Esophagus squamous epithelium (tissue), 5 donors: Measurements from ENCODE around the gene SGMS1. TPM values are rescaled to one million over a fixed set of nuclear protein-coding genes. Genes with fewer than 3 reads are reported as not detected.

ENCODE experiments used
- DNase-seq: peaks from one replicate; lab custom pipeline; 2025; lab: John Stamatoyannopoulos, UW
- H3K27ac ChIP-seq, 4 donors: fragments of 200-600 bp; sonication (generic); one replicate each; pipeline ENCODE4 v1.5.1; 2016 to 2019; ENCODE audit warnings: mild to moderate bottlenecking in 1 of 4
- H3K27me3 ChIP-seq, 4 donors: fragments of 200-600 bp; sonication (generic); 1 replicate in 3 of 4; 2 replicates in 1 of 4; pipeline versions ENCODE4 v1.5.1 to v1.6.0; 2017 to 2021; ENCODE audit warnings: antibody characterized with exemption in 1 of 4
- H3K36me3 ChIP-seq, 3 donors: fragments of 200-600 bp; sonication (generic); one replicate each; pipeline ENCODE4 v1.5.1; 2016 to 2019
- H3K4me1 ChIP-seq, 3 donors: fragments of 200-600 bp; sonication (generic); one replicate each; pipeline ENCODE4 v1.5.1; 2017 to 2019
- H3K4me3 ChIP-seq, 4 donors: fragments of 200-600 bp; sonication (generic); 1 replicate in 3 of 4; 2 replicates in 1 of 4; pipeline ENCODE4 v1.5.1; 2016 to 2019; ENCODE audit warnings: mild to moderate bottlenecking in 2 of 4, moderate library complexity in 1 of 4
- H3K9me3 ChIP-seq, 3 donors: fragments of 200-600 bp; sonication (generic); one replicate each; pipeline ENCODE4 v1.5.1; 2016 to 2019
- CTCF ChIP-seq, 6 experiments: fragments of 450-650 bp in 4 of 6; fragments of 200-600 bp in 2 of 6; sonication (generic) in 2 of 6; IDR thresholded peaks; one replicate each; pipeline ENCODE4 v1.5.1; 2016 to 2019; ENCODE audit warnings: antibody characterized with exemption in 6 of 6, mild to moderate bottlenecking in 4 of 6, moderate library complexity in 4 of 6
- POLR2A ChIP-seq, 4 donors: fragments of 450-650 bp; IDR thresholded peaks; one replicate each; pipeline ENCODE4 v1.6.1; 2017; ENCODE audit warnings: antibody characterized with exemption in 4 of 4, mild to moderate bottlenecking in 4 of 4, moderate library complexity in 3 of 4
- WGBS, 2 donors: methylation state at CpG; one replicate each; pipeline ENCODE4 v1.1.5; 2018; 5-methylcytosine and 5-hydroxymethylcytosine counted together
- intact Hi-C: fragments of 100-400 bp; cut with DNase I; formaldehyde crosslinking; loops from one replicate; pipeline ENCODE4 v1.15.0; 2022
- total RNA-seq, 4 donors: library from RNA; depleted of rRNA; stranded (reverse); fragments of >200 nt; gene quantifications; one replicate each; pipeline ENCODE4 v1.1.0, GENCODE V29; 2016
- donor health status: DM: yes; HTN: yes; CAD: no.

The SGMS1 gene
- total RNA-seq, 4 donors from 2014 or later, result 39.4 to 64.1 (median 54.9) TPM

GRCh38 chr10:50614444-50615137 is 9.2 kb downstream of the SGMS1 start:
- Histone ChIP-seq H3K27me3 (no peaks in the 10 kb centered on the region), H3K27ac (peak overlapping the region in 1 of 4 donors; percentile 8), H3K4me3 (no peak overlapping the region), H3K9me3 (no peaks in the 10 kb centered on the region), H3K4me1 (peaks cover 0 to 44% (median 19%) of the 10 kb centered on the region in 3 donors), H3K36me3 (no peaks in the 10 kb centered on the region)
- no peak for TF ChIP-seq POLR2A (IDR thresholded peaks at IDR 0.05)
- peak in 5 of 6 experiments; percentile 23 to 67 (median 48) for TF ChIP-seq CTCF (IDR thresholded peaks at IDR 0.05)
- DNase-seq, result no peak
- intact Hi-C loops, result no loop called here
- WGBS, 2 donors, result 51 to 76% methylated on average over 7 of the region's 7 CpGs

- Histone ChIP-seq H3K9me3 (no peaks in the 10 kb centered on the region), H3K36me3 (no peaks in the 10 kb centered on the region), H3K4me1 (peaks cover 0 to 37% (median 13%) of the 10 kb centered on the region in 3 donors), H3K4me3 (no peak overlapping the region), H3K27me3 (no peaks in the 10 kb centered on the region), H3K27ac (peak overlapping the region in 1 of 4 donors; percentile 8)
- DNase-seq, result no peak
- 81 to 82% methylated on average over 4 of the region's 4 CpGs for WGBS, 2 donors
- no peak for TF ChIP-seq POLR2A (IDR thresholded peaks at IDR 0.05)
- TF ChIP-seq CTCF (IDR thresholded peaks at IDR 0.05), result no peak
- intact Hi-C loops, result no loop called here
These were observed 9.9 kb downstream of the SGMS1 start for GRCh38 chr10:50613726-50614443.

GRCh38 chr10:50613150-50613549 is 10.6 kb downstream of the SGMS1 start:
- Histone ChIP-seq H3K4me3 (no peak overlapping the region), H3K27me3 (no peaks in the 10 kb centered on the region), H3K27ac (no peak overlapping the region), H3K36me3 (no peaks in the 10 kb centered on the region), H3K9me3 (no peaks in the 10 kb centered on the region), H3K4me1 (peaks cover 0 to 33% (median 11%) of the 10 kb centered on the region in 3 donors)
- DNase-seq, result no peak
- 44 to 63% methylated on average over 2 of the region's 2 CpGs for WGBS, 2 donors
- intact Hi-C loops, result no loop called here
- TF ChIP-seq POLR2A (IDR thresholded peaks at IDR 0.05) (no peak), CTCF (IDR thresholded peaks at IDR 0.05) (no peak)

GRCh38 chr10:50610368-50610767 is 13.4 kb downstream of the SGMS1 start:
- H3K27me3 ChIP-seq, result no peaks in the 10 kb centered on the region
- no peaks in the 10 kb centered on the region for H3K36me3 ChIP-seq
- 75 to 78% methylated on average over 4 of the region's 4 CpGs for WGBS, 2 donors
- H3K27ac ChIP-seq, result no peak overlapping the region
- H3K4me1 ChIP-seq, result peaks cover 4 to 56% (median 37%) of the 10 kb centered on the region in 3 donors
- intact Hi-C loops, result no loop called here
- TF ChIP-seq POLR2A (IDR thresholded peaks at IDR 0.05), result no peak
- TF ChIP-seq CTCF (IDR thresholded peaks at IDR 0.05), result no peak
- DNase-seq, result no peak
- no peaks in the 10 kb centered on the region for H3K9me3 ChIP-seq
- no peak overlapping the region for H3K4me3 ChIP-seq

GRCh38 chr10:50607356-50607925 is 16.3 kb downstream of the SGMS1 start:
- no peak for DNase-seq
- intact Hi-C loops, result no loop called here
- TF ChIP-seq CTCF (IDR thresholded peaks at IDR 0.05), result no peak
- TF ChIP-seq POLR2A (IDR thresholded peaks at IDR 0.05), result no peak
- H3K9me3 ChIP-seq, result no peaks in the 10 kb centered on the region
- H3K36me3 ChIP-seq, result no peaks in the 10 kb centered on the region
- H3K27ac ChIP-seq, result peak overlapping the region in 2 of 4 donors; percentile 28 to 45
- H3K4me1 ChIP-seq, result peaks cover 17 to 61% (median 50%) of the 10 kb centered on the region in 3 donors
- H3K4me3 ChIP-seq, result no peak overlapping the region
- no peaks in the 10 kb centered on the region for H3K27me3 ChIP-seq
